Adrenal gland (tissue), 12 donors: ENCODE data around the gene EHBP1. TPM values are rescaled to one million over a fixed set of nuclear protein-coding genes. Genes with fewer than 3 reads are reported as not detected.

Experiments
- DNase-seq, 7 donors: peaks; one replicate each; pipeline ENCODE4 v3.0.0-alpha.2; 2019 to 2020
- H3K27ac ChIP-seq, 5 donors: fragments of 200-600 bp; sonication (generic) in 4 of 5; 1 replicate in 3 of 5; 2 replicates in 2 of 5; pipeline versions ENCODE4 v1.5.1 to v1.8.0; 2016 to 2020; ENCODE audit warnings: mild to moderate bottlenecking in 1 of 5
- H3K27me3 ChIP-seq: fragments of 200-600 bp; 2 replicates; pipeline ENCODE4 v1.8.0; 2021
- H3K36me3 ChIP-seq, 2 donors: fragments of 200-600 bp; replicated peaks in 1 of 2; 1 replicate in 1 of 2; 2 replicates in 1 of 2; pipeline versions ENCODE4 v1.5.1 to v1.8.0; 2018 to 2022
- H3K4me1 ChIP-seq, 2 donors: fragments of 200-600 bp; replicated peaks in 1 of 2; 1 replicate in 1 of 2; 2 replicates in 1 of 2; pipeline versions ENCODE4 v1.5.1 to v1.8.0; 2018 to 2021
- H3K4me3 ChIP-seq, 4 donors: fragments of 200-600 bp; sonication (generic) in 3 of 4; one replicate each; pipeline ENCODE4 v1.5.1; 2016 to 2018
- H3K9me3 ChIP-seq, 3 donors: fragments of 200-600 bp; sonication (generic) in 1 of 3; replicated peaks in 1 of 3; 1 replicate in 2 of 3; 2 replicates in 1 of 3; pipeline versions ENCODE4 v1.5.1 to v1.8.0; 2016 to 2021
- CTCF ChIP-seq, 6 experiments: fragments of 450-650 bp in 4 of 6; fragments of 200-600 bp in 2 of 6; sonication (generic) in 1 of 6; IDR thresholded peaks; 1 replicate in 5 of 6; 2 replicates in 1 of 6; pipeline versions ENCODE4 v1.5.1 to v1.8.0; 2016 to 2021; ENCODE audit warnings: antibody characterized with exemption in 6 of 6, mild to moderate bottlenecking in 2 of 6, moderate library complexity in 1 of 6
- POLR2A ChIP-seq, 2 donors: fragments of 450-650 bp; IDR thresholded peaks; one replicate each; pipeline ENCODE4 v1.6.1; 2017; ENCODE audit warnings: antibody characterized with exemption in 2 of 2, mild to moderate bottlenecking in 2 of 2, moderate library complexity in 1 of 2
- WGBS, 4 donors: extraction: QIAGEN DNeasy Blood & Tissue Kit in 2 of 4; methylation state at CpG; one replicate each; pipeline versions ENCODE4 v1.1.5 to v1.1.7; 2013 to 2017; 5-methylcytosine and 5-hydroxymethylcytosine counted together
- intact Hi-C, 2 donors: fragments of 100-400 bp; cut with DNase I; formaldehyde crosslinking; loops; one replicate each; pipeline versions ENCODE4 v1.14.1 to v1.15.0; 2022 to 2023
- polyA plus RNA-seq, 3 donors: library from polyadenylated mRNA; stranded (reverse); fragments of 200-250 nt in 2 of 3; fragments of 350-450 nt in 1 of 3; fragmentation: Illumina TruSeq in 1 of 3; extraction: RNeasy Lipid Tissue Mini Kit (QIAGEN cat#74804) in 1 of 3; gene quantifications; one replicate each; pipeline ENCODE4 v1.2.3, GENCODE V29; 2013 to 2014
- total RNA-seq, 9 donors: library from RNA; depleted of rRNA in 4 of 9; stranded (reverse); fragments of >200 nt in 4 of 9; fragments of 120-200 nt in 1 of 9; fragmentation: NEBNext Ultra II Directional in 1 of 9; extraction: Animal tissue kit (Norgen Biotek cat#: 25700) in 1 of 9; gene quantifications; one replicate each; pipeline versions ENCODE4 v1.1.0 to v1.2.4, GENCODE V29; 2013 to 2023
- donor health status: healthy with polysubstance abuse.
- donor health status: Bipolar disorder and iron deficiency.
- donor health status: DM: yes; HTN: yes; CAD: no.
- donor health status: DM: no; HTN: no; CAD: no.
- donor health status: DM: no; HTN: no; CAD: no.
- donor health status: DM: yes; HTN: yes; CAD: no.

Gene EHBP1
- total and polyA plus RNA-seq, 12 donors, result 13.5 to 83.6 (median 46.3) TPM

- no peak overlapping the region for H3K4me3 ChIP-seq
- peaks cover 0 to 7% of the 10 kb centered on the region in 2 donors for H3K4me1 ChIP-seq
- intact Hi-C loops, result no loop called here
- TF ChIP-seq CTCF (IDR thresholded peaks at IDR 0.05) (peak in 1 of 6 experiments; percentile 11), POLR2A (IDR thresholded peaks at IDR 0.05) (no peak)
- H3K36me3 ChIP-seq, result no peaks in the 10 kb centered on the region
- H3K27me3 ChIP-seq, result no peaks in the 10 kb centered on the region
- no peaks in the 10 kb centered on the region for H3K9me3 ChIP-seq
- WGBS, 4 donors, result 90 to 100% (median 94%) methylated on average over 4 to 10 of the region's 10 CpGs
- no peak overlapping the region for H3K27ac ChIP-seq
- DNase-seq, result peak in 1 of 7 donors; percentile 8
These were observed 19.6 kb downstream of the EHBP1 start for GRCh38 chr2:62724886-62725711.

GRCh38 chr2:62725712-62726055, 20.2 kb downstream of the EHBP1 start:
- Histone ChIP-seq H3K27me3 (no peaks in the 10 kb centered on the region), H3K4me1 (peaks cover 0 to 7% of the 10 kb centered on the region in 2 donors), H3K9me3 (no peaks in the 10 kb centered on the region), H3K4me3 (no peak overlapping the region), H3K27ac (no peak overlapping the region), H3K36me3 (no peaks in the 10 kb centered on the region)
- WGBS, 4 donors, result 93 to 100% (median 98%) methylated on average over 2 to 3 of the region's 3 CpGs
- TF ChIP-seq POLR2A (IDR thresholded peaks at IDR 0.05), result no peak
- TF ChIP-seq CTCF (IDR thresholded peaks at IDR 0.05), result no peak
- DNase-seq, result no peak
- intact Hi-C loops, result no loop called here

- Histone ChIP-seq H3K4me3 (no peak overlapping the region), H3K36me3 (no peaks in the 10 kb centered on the region), H3K9me3 (peaks cover 0 to 15% (median 6%) of the 10 kb centered on the region in 3 donors), H3K27me3 (no peaks in the 10 kb centered on the region), H3K4me1 (peaks cover 0 to 7% of the 10 kb centered on the region in 2 donors), H3K27ac (no peak overlapping the region)
- 81 to 87% (median 86%) methylated on average over 2 of the region's 2 CpGs for WGBS, 4 donors
- intact Hi-C loops, result no loop called here
- no peak for DNase-seq
- TF ChIP-seq CTCF (IDR thresholded peaks at IDR 0.05), result no peak
- no peak for TF ChIP-seq POLR2A (IDR thresholded peaks at IDR 0.05)
These were observed 21.9 kb downstream of the EHBP1 start for GRCh38 chr2:62727259-62727867.

- H3K4me1 ChIP-seq, result peaks cover 0 to 7% of the 10 kb centered on the region in 2 donors
- intact Hi-C loops, result no loop called here
- H3K4me3 ChIP-seq, result no peak overlapping the region
- H3K9me3 ChIP-seq, result peaks cover 0 to 15% (median 6%) of the 10 kb centered on the region in 3 donors
- TF ChIP-seq CTCF (IDR thresholded peaks at IDR 0.05), result no peak
- no peak for TF ChIP-seq POLR2A (IDR thresholded peaks at IDR 0.05)
- H3K27ac ChIP-seq, result no peak overlapping the region
- 78 to 84% (median 82%) methylated on average over 5 of the region's 5 CpGs for WGBS, 4 donors
- DNase-seq, result no peak
- no peaks in the 10 kb centered on the region for H3K27me3 ChIP-seq
- no peaks in the 10 kb centered on the region for H3K36me3 ChIP-seq
These were observed 22.5 kb downstream of the EHBP1 start for GRCh38 chr2:62727876-62728566.
